Measurements from ENCODE around the gene RGS14. TPM values are rescaled to one million over a fixed set of nuclear protein-coding genes. Genes with fewer than 3 reads are reported as not detected.

RGS14 gene
- total RNA-seq, 1 experiment from 2014 or later: 9.4 TPM

DNA sequence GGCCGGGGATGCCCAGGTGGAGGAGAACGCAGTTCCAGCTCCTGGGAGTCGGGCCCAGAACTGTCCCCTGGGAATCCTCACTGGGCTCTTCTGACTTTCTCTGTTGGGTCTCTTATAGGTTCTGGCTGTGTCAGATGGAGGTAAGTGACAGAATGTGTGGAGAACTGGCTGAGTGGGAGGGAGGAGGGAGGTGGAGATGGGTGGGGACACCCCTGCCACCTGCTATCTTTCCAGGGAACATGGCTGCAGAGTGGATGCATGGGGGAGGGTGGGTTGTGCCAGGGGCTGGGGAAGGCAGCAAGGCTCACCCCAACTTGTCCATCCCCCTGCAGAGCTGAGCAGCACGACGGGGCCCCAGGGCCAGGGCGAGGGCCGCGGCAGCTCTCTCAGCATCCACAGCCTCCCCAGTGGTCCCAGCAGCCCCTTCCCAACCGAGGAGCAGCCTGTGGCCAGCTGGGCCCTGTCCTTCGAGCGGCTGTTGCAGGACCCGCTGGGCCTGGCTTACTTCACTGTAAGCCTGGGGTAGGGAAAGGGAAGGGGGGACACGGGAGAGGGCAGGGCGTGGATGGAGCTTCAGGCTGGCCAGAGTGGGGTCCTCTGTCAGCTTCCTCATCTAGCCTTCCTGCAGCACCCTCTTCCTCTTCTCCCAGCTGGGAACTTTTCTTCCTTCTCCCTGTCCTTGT lies 8.3 kb downstream of the RGS14 start (continued):
- TF ChIP-seq JUND (IDR thresholded peaks at IDR 0.05) (no peak), YY1 (IDR thresholded peaks at IDR 0.05; ENCODE audit: extremely low read depth, insufficient replicate concordance, low read depth, low read length) (no peak), POLR2AphosphoS5 (IDR thresholded peaks at IDR 0.05; ENCODE audit: low read depth, low read length) (no peak), RAD21 (IDR thresholded peaks at IDR 0.05; ENCODE audit: low read depth) (no peak), CBX3 (IDR thresholded peaks at IDR 0.05; ENCODE audit: low read depth) (no peak)
- TF ChIP-seq, protein P1, sequence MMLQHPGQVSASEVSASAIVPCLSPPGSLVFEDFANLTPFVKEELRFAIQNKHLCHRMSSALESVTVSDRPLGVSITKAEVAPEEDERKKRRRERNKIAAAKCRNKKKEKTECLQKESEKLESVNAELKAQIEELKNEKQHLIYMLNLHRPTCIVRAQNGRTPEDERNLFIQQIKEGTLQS (IDR thresholded peaks at IDR 0.05): no peak
- TF ChIP-seq, protein P2, sequence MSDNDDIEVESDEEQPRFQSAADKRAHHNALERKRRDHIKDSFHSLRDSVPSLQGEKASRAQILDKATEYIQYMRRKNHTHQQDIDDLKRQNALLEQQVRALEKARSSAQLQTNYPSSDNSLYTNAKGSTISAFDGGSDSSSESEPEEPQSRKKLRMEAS (IDR thresholded peaks at IDR 0.05): no peak

DNA sequence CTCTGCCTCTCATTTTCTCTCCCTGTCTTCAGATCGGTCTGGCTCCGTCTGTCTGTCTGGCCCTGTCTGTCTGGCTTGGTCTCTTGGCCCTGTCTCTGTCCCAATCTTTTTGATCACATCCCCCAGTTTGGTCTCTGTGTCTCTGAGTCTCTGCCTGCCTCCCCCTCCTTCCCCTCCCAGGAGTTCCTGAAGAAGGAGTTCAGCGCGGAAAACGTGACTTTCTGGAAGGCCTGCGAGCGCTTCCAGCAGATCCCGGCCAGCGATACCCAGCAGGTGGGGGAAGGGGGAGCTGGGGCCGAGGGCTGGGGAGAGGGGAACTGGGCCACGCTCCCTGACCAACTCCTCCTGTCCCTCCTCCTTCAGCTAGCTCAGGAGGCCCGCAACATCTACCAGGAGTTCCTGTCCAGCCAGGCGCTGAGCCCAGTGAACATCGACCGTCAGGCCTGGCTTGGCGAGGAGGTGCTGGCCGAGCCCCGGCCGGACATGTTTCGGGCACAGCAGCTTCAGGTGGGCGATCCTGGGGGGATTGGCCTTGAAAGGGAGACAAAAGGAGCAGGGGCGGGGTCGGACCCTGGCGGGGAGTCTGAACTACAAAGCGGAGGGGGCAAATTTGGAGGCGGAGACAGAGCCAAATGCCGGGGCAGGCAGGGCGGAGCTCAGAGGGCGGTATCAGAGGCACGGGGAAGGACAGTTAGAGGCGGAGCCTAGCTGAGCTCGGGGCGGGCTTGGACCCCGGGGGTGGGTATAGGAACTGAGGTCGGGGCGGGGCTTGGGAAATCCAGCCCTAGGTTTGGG lies 9.0 kb downstream of the RGS14 start:
- intact Hi-C loops (cut with micrococcal nuclease): no loop called here
- ChIA-PET RAD21 (ENCODE audit: low non-redundant PET in 1 of 2, low total read pairs in 2 of 2, uncharacterized antibody in 2 of 2, unreplicated experiment in 2 of 2) (no interaction called here), CTCF (interaction anchor here (0.6 to 1.0 kb wide), 5 partner anchors 15 to 91 kb away, joined by 3 to 6 read pairs (median 4); partner anchors contain the start of gene LMAN2), POLR2A (interaction anchor here (1.0 kb wide), 1 partner anchor 15 kb away, joined by 3 read pairs; the partner anchor contains the start of gene LMAN2)
- ATAC-seq: peak; percentile 67
- Histone ChIP-seq H3K36me3 (ENCODE audit: control insufficient read depth in 1 of 2, insufficient read depth in 2 of 2, low read length in 2 of 2) (no peaks in the 10 kb centered on the region), H3K27ac (ENCODE audit: low read depth, low read length) (no peak overlapping the region), H3K9me2 (ENCODE audit: insufficient read depth) (no peaks in the 10 kb centered on the region), H3K4me3 (replicated peaks in 1 of 2; ENCODE audit: low read depth in 1 of 2, low read length in 2 of 2) (no peak overlapping the region), H3K4me1 (ENCODE audit: control insufficient read depth in 1 of 2, insufficient read depth in 2 of 2, low read length in 2 of 2) (peaks cover 30 to 60% of the 10 kb centered on the region in 2 experiments), H3K9ac (ENCODE audit: low read length) (peak overlapping the region; percentile 16), H3K27me3 (ENCODE audit: insufficient read depth, low read length) (no peaks in the 10 kb centered on the region), H2AFZ (ENCODE audit: low read depth, low read length, poor library complexity, severe bottlenecking) (no peak overlapping the region), H3K79me2 (ENCODE audit: insufficient read depth, low read length) (no peaks in the 10 kb centered on the region), H3K4me2 (ENCODE audit: low read length) (peak overlapping the region; percentile 64), H4K20me1 (ENCODE audit: insufficient read depth) (no peaks in the 10 kb centered on the region), H3K9me3 (ENCODE audit: control insufficient read depth in 1 of 2, insufficient read depth in 1 of 2, low read depth in 1 of 2, low read length in 2 of 2) (no peaks in the 10 kb centered on the region)
- BruUV-seq (replicated peaks): no TSS peak
- no peak for TF ChIP-seq EZH2phosphoT487 (IDR thresholded peaks at IDR 0.05; ENCODE audit: borderline replicate concordance)
- peak; percentile 16; the same call in 1 of the 2 replicates for TF ChIP-seq ZFX (IDR thresholded peaks at IDR 0.05)
- no peak for DNase-seq (ENCODE audit: low read depth, low spot score)

Data from HCT116 (cell line).